NCI-H345 treated with DMSO at 0.1 percent for 48 hours (cell line): ENCODE results near the gene SMAD6.
"Not testable (repeated sequence)": the region's sequence is repeated elsewhere in the genome, so short reads cannot be mapped to it uniquely, and the experiment has no call there.

Experiments used
- DNase-seq: peaks from one replicate; lab custom pipeline; 2025; ENCODE audit not compliant: unreplicated experiment; lab: John Stamatoyannopoulos, UW

Gene SMAD6

GRCh38 chr15:66819084-66819483 lies 117.0 kb downstream of the SMAD6 start:
- no peak for DNase-seq

GRCh38 chr15:66820481-66821176 lies 118.6 kb downstream of the SMAD6 start:
- DNase-seq: no peak

GRCh38 chr15:66821307-66821706 lies 119.3 kb downstream of the SMAD6 start:
- DNase-seq: no peak

GRCh38 chr15:66822114-66822513 lies 120.1 kb downstream of the SMAD6 start:
- no peak for DNase-seq

GRCh38 chr15:66822576-66822975 lies 120.5 kb downstream of the SMAD6 start:
- DNase-seq: no peak

- DNase-seq: no peak
These were observed 121.6 kb downstream of the SMAD6 start for GRCh38 chr15:66823601-66824000.

GRCh38 chr15:66824424-66824823 lies 122.4 kb downstream of the SMAD6 start:
- DNase-seq: no peak

- no peak for DNase-seq
These were observed 123.1 kb downstream of the SMAD6 start for GRCh38 chr15:66825139-66825538.

GRCh38 chr15:66825731-66826130 lies 123.7 kb downstream of the SMAD6 start:
- no peak for DNase-seq

GRCh38 chr15:66826507-66826906 lies 124.5 kb downstream of the SMAD6 start:
- no peak for DNase-seq

- no peak for DNase-seq
These were observed 125.1 kb downstream of the SMAD6 start for GRCh38 chr15:66827039-66827697.

- DNase-seq: no peak
These were observed 125.6 kb downstream of the SMAD6 start for GRCh38 chr15:66827698-66828055.

- DNase-seq: not testable (repeated sequence)
These were observed 126.9 kb downstream of the SMAD6 start for GRCh38 chr15:66828817-66829541.

- no peak for DNase-seq
These were observed 127.6 kb downstream of the SMAD6 start for GRCh38 chr15:66829551-66830121.

- DNase-seq: no peak
These were observed 128.3 kb downstream of the SMAD6 start for GRCh38 chr15:66830358-66830757.

- DNase-seq: no peak
These were observed 128.8 kb downstream of the SMAD6 start for GRCh38 chr15:66830823-66831222.

- no peak for DNase-seq
These were observed 129.3 kb downstream of the SMAD6 start for GRCh38 chr15:66831289-66831688.

GRCh38 chr15:66831801-66832390 lies 129.9 kb downstream of the SMAD6 start:
- no peak for DNase-seq
